ENCODE measurements around the gene ZC3HAV1.
A peak's percentile ranks its signal among the peaks of the same experiment; 100 is the strongest.
"Not testable (repeated sequence)": the region's sequence is repeated elsewhere in the genome, so short reads cannot be mapped to it uniquely, and the experiment has no call there.

ZC3HAV1 gene

GRCh38 chr7:139087212-139087611 is 22.3 kb downstream of the ZC3HAV1 start:
- DNase-seq (ENCODE audit: low read depth, low spot score) = no peak

- no peak for DNase-seq (ENCODE audit: low read depth, low spot score)
Observed at GRCh38 chr7:139086454-139086853, 23.1 kb downstream of the ZC3HAV1 start.

- DNase-seq (ENCODE audit: low read depth, low spot score) = no peak
Observed at GRCh38 chr7:139084709-139085108, 24.8 kb downstream of the ZC3HAV1 start.

GRCh38 chr7:139081584-139081983 is 27.9 kb downstream of the ZC3HAV1 start:
- DNase-seq (ENCODE audit: low read depth, low spot score) = no peak

- DNase-seq (ENCODE audit: low read depth, low spot score) = no peak
Observed at GRCh38 chr7:139080905-139081304, 28.6 kb downstream of the ZC3HAV1 start.

- DNase-seq (ENCODE audit: low read depth, low spot score) = no peak
Observed at GRCh38 chr7:139079861-139080260, 29.7 kb downstream of the ZC3HAV1 start.

GRCh38 chr7:139078911-139079310 is 30.6 kb downstream of the ZC3HAV1 start:
- no peak for DNase-seq (ENCODE audit: low read depth, low spot score)

- no peak for DNase-seq (ENCODE audit: low read depth, low spot score)
Observed at GRCh38 chr7:139078399-139078798, 31.1 kb downstream of the ZC3HAV1 start.

- not testable (repeated sequence) for DNase-seq (ENCODE audit: low read depth, low spot score)
Observed at GRCh38 chr7:139077706-139078105, 31.8 kb downstream of the ZC3HAV1 start.

GRCh38 chr7:139075871-139076686 is 33.4 kb downstream of the ZC3HAV1 start:
- no peak for DNase-seq (ENCODE audit: low read depth, low spot score)

GRCh38 chr7:139075031-139075652 is 34.4 kb downstream of the ZC3HAV1 start:
- peak; percentile 28 for DNase-seq (ENCODE audit: low read depth, low spot score)

GRCh38 chr7:139072796-139073195 is 36.7 kb downstream of the ZC3HAV1 start:
- no peak for DNase-seq (ENCODE audit: low read depth, low spot score)

GRCh38 chr7:139071680-139072079 is 37.8 kb downstream of the ZC3HAV1 start:
- no peak for DNase-seq (ENCODE audit: low read depth, low spot score)

- no peak for DNase-seq (ENCODE audit: low read depth, low spot score)
Observed at GRCh38 chr7:139068544-139069399, 40.7 kb downstream of the ZC3HAV1 start.

- DNase-seq (ENCODE audit: low read depth, low spot score) = no peak
Observed at GRCh38 chr7:139066315-139066714, 43.2 kb downstream of the ZC3HAV1 start.

GRCh38 chr7:139065323-139065722 is 44.2 kb downstream of the ZC3HAV1 start:
- DNase-seq (ENCODE audit: low read depth, low spot score) = no peak

GRCh38 chr7:139061416-139061815 is 48.1 kb downstream of the ZC3HAV1 start:
- no peak for DNase-seq (ENCODE audit: low read depth, low spot score)

GRCh38 chr7:139060695-139061237 is 48.8 kb downstream of the ZC3HAV1 start:
- no peak for DNase-seq (ENCODE audit: low read depth, low spot score)

GRCh38 chr7:139059905-139060304 is 49.6 kb downstream of the ZC3HAV1 start:
- no peak for DNase-seq (ENCODE audit: low read depth, low spot score)

GRCh38 chr7:139058943-139059342 is 50.6 kb downstream of the ZC3HAV1 start:
- DNase-seq (ENCODE audit: low read depth, low spot score) = no peak

GRCh38 chr7:139055674-139056073 is 53.8 kb downstream of the ZC3HAV1 start:
- DNase-seq (ENCODE audit: low read depth, low spot score) = no peak

GRCh38 chr7:139054656-139055055 is 54.9 kb downstream of the ZC3HAV1 start:
- not testable (repeated sequence) for DNase-seq (ENCODE audit: low read depth, low spot score)

All from iPS DF 19.7 (cell line).